Stimulated activated CD8-positive, alpha-beta memory T cell treated with anti-CD3 and anti-CD28 coated beads, Interleukin-7, amount 100 ng/mL, for 48 hours (primary cell): Measurements from ENCODE around the gene ANAPC10.

Experiments used
- DNase-seq, 2 donors: peaks; one replicate each; pipeline ENCODE4 v3.0.0-alpha.2; 2020; ENCODE audit warnings: low read depth in 1 of 2; ENCODE audit errors: extremely low read depth in 1 of 2

Gene ANAPC10

DNA sequence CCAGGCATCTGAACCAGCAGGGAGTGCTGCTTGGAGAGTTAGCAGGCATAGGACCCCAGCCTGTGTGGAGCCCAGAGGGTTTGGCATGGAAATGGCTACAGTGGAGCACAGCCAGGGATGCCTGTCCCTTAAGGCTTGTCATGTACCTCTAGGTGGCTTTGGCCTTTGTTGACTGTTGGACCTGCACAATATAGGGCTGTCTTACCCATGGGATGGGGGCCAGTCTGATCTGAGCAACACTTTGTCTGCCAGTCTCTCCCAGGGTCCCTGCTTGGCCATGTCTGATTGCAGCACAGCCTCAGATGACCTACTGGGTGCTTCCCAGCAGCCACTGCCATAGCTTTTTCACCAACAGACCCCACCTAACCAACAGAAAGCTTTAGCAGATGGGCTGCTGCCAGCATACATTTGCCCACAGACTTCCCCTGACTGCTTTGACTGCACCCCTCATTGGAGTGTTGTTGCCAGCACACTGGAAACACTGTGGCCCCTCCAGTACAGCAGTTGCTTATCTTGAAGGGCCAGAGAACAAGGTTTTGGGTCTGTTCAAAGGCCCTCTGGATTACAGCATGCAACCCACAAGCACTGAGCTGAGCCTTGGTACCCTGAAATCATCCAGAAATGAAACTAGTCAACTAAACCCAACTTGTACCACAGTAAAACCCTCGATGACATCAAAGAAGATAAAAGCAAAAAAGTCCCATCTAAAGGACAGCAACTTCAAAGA, 22.1 kb downstream of the ANAPC10 start:
- DNase-seq: no peak

GRCh38 chr4:145071560-145071959, 26.4 kb downstream of the ANAPC10 start:
- DNase-seq: no peak

GRCh38 chr4:145069361-145069760, 28.6 kb downstream of the ANAPC10 start:
- DNase-seq: no peak

- no peak for DNase-seq
Measured at GRCh38 chr4:145066063-145066501, 31.9 kb downstream of the ANAPC10 start.

DNA sequence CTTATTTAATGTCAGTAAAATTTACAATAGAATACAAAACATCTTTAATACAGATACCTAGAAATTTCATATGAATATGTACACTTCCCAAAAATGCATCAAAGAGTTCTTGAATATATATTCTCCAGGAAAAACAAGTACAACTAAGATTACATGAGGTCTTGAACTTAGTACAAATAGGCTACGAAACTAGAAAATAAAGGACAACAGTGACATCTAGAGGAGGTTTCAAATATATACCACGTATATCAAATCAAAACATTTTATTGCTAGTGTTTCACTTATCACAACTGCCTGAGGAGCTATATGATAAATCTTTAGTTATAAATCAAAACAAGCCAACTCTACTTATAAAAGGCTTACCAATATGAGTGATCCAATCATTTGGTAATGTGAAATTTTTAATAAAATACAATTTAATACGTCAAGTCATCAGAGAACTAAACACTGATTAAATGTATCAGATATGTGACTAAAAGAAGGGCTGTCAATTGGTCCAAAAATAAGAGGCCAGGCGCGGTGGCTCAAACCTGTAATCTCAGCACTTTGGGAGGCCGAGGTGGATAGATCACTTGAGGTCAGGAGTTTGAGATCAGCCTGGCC, 36.6 kb downstream of the ANAPC10 start:
- no peak for DNase-seq

DNA sequence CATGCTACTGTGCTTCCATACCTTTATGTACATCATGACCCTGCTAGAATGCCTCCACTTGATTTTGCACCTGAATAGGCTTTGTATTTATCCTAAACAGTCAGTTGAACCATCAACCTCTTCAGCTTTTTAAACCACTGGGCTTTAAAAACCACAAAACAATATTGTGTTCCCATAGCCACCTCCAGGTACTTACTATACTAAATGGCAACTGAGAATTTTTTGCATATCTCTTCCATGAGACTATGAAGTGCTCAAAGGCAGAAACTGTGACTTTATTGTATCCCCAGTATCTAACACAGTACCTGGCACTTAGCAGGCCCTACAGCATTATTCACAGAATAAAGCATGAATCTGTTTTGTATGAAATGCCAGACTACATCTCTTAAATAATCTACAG, 39.7 kb downstream of the ANAPC10 start:
- no peak for DNase-seq

GRCh38 chr4:145056325-145057130, 41.5 kb downstream of the ANAPC10 start:
- DNase-seq: no peak

DNA sequence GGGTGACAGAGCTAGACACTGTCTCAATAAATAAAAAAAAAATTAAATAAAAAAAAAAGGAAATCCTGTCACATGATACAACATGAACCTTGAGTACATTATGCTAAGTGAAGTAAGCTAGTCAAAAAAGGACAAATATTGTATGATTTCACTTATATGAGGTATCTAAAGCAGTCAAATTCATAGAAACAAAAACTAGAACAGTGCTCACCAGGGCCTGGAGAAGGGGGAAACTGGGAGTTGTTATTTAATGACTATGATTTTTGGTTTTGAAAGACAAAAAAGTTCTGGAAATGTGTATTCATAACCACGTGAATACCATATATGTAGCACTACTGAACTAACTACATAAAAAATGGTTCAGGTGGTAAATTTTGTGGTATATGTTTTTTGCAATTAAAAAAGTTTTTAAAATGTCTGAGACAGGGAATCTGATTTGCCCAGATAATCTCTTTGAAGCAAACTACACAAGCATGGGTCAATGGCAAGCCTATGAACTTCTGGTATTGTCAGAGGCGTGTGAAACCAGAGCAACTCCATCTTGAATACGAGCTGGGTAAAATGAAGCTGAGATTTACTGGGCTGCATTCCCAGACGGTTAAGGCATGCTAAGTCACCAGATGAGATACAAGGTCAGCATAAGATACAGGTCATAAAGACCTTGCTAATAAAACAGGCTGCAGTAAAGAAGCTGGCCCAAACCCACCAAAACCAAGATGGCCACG, 42.3 kb downstream of the ANAPC10 start:
- no peak for DNase-seq

DNA sequence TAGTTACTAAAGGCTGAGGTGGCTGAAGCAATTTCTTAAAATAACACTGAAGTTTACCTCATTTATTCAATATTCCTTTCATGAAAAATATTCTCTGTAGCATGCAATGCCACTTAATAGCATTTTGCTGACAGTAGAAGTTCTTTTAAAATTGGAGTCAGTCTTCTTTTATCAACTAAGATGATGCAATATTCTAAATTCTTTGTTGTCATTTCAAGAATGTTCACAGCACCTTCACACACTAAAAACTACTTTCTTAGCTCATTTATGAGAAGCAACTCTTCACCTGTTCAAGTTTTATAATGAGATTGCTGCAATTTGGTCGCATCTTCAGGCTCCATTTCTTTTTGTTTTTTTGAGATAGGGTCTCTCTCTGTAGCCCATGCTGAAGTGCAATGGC, 48.8 kb downstream of the ANAPC10 start:
- no peak for DNase-seq

DNA sequence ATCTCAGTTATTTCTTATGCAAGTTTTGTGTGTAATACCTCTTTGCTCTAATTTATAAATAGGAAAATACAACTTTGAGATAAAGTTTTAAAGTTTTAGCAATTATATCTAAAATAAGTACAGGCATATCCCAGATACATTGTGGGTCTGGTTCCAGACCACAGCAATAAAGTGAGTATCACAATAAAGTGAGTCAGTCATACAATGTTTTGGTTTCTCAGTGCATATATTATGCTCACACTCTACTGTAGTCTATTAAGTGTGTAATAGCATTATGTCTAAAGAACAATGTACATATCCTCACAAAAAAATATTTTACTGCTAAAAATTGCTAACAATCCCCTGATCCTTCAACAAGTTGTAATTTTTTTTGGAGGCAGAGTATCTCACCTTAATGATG, 49.2 kb downstream of the ANAPC10 start:
- DNase-seq: no peak

- DNase-seq: no peak
Measured at GRCh38 chr4:145047151-145047550, 50.8 kb downstream of the ANAPC10 start.

- no peak for DNase-seq
Measured at GRCh38 chr4:145045180-145045579, 52.8 kb downstream of the ANAPC10 start.

- DNase-seq: no peak
Measured at GRCh38 chr4:145044341-145044740, 53.7 kb downstream of the ANAPC10 start.

DNA sequence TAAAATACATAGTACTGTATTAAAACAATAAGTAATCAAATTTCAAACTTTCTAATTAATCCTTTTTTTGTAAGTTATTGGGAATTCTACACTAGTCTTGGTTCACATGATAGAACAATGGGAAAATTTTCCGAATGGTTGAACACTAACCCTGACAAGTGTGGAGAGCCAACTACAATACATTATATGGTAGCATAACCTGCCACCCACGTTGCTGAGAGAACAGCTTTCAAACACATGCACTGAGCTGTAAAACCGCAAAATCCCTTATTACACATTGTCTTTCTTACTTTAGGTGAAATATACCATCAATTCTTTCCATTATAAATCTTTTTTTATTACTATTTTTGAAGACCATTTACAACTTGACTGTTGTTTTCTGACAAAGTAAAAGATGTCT, 54.7 kb downstream of the ANAPC10 start:
- no peak for DNase-seq

DNA sequence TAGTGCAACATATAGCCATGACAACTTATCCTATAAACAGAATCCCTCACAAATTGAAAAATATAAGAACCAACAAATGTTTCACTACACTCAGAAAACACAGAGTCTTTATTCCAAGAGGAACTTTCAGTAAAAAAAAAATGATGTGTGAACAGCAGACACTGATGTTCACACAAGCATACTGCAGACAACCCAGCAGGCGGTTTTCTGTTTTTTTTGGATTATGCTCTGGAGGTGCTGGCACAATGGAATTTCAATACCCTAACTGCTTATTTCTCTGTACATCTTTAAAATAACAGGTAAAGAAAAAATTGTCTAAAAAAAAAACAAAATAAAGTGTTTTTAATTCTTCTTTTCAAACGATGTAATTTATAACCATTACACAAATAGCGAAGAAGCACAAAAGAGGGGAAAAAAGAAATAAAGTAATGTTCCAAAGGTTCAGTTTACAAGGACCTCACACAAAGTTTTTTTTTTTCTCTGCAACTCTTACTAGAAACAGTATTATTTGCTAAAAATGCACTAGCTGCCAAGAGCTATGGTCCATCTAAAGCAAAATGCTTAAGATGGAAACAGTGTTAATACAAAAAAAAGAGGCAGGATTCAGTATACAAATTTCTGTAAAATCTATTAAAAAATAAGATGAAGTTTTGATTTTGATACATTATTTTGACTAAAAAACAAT, 55.3 kb downstream of the ANAPC10 start:
- no peak for DNase-seq

DNA sequence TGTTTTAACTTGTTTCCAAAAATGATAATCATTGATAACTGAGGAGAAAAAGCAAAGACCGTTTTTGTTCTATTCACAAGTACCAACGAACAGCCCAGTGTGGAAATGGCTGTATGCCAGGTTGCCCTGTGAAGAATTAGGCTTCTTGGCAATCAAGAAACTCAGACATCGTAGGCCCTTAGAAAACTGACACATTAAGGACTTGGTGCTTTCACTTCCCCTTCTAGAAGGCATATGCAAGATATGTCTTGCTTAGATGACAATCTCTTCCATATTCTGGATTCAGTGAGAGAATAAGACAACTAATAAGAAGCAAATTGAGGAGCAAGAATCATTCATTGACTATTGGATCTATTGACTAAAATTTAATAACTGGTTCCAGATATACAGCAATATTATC, 56.6 kb downstream of the ANAPC10 start:
- no peak for DNase-seq

DNA sequence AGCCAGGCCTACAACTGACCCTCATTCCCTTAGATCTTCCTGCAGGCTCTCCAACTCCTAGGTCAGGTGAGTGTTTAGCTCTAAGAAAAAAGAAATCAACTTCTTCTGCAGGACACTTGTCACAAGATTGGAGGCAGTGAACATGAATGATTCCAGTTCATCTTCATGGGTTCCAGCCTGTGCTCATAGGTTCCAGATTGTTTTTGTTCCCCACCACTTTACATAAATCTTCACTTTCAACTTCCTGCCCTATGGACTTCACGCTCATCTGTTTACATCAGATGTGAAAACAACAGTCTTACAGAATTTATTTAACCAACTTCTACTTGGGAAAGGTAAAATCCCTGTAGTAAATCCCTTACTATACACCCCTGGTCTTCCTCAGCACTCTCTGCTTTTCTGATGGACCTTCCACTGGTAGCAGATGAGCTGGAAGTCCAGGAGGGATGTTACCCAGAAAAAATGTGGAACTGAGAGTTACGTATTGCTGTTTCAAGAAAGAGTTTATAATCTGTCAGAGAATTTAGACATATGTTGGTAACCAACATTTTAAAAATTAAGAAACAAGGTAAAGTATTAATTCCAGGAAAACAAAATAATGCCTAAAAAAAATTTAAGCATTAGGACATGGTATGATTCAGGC, 62.4 kb downstream of the ANAPC10 start:
- no peak for DNase-seq

- DNase-seq: no peak
Measured at GRCh38 chr4:145034727-145035211, 63.2 kb downstream of the ANAPC10 start.

DNA sequence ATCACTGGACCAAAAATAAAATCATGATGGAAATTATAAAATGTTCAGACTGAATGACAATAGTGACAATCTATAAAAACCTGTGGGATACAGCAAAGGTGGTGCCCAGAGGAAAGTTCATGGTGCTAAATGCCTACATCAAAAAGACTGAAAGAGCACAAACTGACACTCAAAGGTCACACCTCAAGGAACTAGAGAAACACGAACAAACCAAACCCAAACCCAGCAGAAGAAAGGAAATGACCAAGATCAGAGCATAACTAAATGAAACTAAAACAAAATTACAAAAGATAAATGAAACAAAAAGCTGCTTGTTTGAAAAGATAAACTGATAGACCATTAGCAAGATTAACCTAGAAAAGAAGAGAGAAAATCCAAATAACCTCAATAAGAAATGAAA, 78.7 kb downstream of the ANAPC10 start:
- DNase-seq: no peak

DNA sequence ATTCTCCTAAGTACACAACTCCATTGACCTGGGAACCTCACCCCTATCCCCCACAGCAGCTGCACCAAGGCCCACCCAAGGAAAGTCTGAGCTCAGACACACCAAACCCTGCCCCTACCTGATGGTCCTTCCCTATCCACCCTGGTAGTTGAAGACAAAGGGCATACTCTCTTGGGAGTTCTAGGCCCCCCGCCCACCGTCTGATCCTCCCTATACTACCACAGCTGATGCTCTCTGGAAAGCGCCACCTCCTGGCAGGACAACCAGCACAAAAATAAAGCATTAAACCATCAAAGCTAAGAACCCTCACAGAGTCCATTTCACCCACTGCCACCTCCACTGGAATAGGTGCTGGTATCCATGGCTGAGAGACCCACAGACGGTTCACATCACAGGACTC, 83.6 kb downstream of the ANAPC10 start:
- no peak for DNase-seq
